ENCODE measurements around the gene ADAM19.

Gene ADAM19

DNA sequence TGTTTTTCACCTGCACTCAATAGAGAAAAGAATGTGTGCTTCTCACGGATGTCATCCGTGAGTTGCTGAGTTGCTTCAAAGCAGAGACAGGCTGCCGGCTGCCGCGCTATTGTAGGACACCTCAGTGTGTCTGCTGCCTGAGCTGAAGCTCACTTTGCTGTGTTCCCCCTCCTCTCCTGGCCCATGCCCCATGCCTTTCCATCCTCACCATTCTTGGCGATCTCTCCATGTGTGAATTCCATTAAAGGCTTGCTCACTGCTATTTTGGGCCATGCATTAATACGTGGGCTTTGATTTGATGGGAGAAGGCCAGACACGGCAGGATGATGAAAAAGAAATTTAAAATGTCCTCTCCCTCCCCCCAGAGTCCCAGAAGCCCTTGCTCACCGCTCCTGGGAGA, 14.5 kb downstream of the ADAM19 start:
- DNase-seq = no peak

DNA sequence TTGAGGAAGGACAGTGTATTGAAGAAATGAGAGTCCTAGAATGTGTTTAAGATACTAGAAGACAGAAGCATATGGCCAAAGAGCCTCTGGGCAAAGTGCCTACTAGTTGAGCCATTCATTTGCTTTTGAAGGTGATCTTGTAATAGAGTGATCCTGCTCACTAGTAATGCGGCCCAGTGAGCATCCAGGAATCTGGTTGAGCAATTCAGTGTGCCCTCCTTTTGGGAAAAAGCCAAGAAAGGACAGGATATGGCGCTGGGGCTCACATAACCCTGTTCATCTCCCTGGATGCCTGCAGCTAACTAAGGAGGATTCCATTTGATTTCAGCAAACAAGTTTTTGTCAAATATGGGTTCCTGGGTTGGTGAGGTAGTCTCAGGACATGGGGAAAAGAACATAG, 16.3 kb downstream of the ADAM19 start:
- no peak for DNase-seq

DNA sequence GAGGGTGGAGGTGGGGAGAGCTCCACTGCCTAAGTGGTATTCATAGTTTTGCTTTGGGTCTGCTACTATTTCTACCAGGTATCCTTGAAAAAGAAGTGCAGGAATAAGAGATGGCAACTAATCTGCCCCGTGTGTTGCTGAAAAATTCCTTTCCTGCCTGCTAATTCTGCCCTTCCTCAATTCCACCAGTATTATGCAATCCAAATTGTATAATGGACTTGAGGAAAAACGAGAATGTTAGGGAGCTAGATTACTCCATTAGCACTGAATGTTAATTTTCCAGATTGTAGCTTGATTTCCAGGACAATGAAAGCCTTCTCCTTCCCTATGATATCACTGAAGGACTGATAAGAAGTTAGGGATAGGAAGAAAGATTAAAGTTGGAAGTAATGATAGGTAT, 16.9 kb downstream of the ADAM19 start:
- DNase-seq = no peak

DNA sequence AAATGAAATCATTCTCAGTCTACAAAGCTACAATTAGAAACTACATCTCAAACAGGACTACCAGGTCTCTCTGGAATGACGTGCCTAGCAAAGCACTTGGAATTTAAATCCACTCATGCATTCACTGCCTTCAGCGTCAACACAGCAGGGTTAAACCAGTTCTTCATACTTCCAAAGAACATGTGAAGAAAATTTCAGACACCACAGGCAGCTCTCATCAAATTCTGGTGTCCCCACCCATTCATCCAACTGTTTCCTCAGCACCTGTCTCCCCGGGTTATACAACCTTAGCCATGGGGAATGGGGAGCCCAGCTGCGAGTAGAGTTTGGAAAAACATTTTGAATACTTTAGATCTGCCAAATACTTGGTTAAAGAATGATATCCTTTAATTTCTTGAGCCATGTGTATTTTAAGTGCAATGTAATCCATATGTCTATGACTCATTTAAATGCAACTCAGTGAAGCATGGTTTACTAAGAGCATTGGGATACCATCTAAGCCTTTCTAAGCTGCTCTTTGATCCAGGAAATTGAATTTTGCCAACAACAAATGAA, 17.5 kb downstream of the ADAM19 start:
- no peak for DNase-seq

DNA sequence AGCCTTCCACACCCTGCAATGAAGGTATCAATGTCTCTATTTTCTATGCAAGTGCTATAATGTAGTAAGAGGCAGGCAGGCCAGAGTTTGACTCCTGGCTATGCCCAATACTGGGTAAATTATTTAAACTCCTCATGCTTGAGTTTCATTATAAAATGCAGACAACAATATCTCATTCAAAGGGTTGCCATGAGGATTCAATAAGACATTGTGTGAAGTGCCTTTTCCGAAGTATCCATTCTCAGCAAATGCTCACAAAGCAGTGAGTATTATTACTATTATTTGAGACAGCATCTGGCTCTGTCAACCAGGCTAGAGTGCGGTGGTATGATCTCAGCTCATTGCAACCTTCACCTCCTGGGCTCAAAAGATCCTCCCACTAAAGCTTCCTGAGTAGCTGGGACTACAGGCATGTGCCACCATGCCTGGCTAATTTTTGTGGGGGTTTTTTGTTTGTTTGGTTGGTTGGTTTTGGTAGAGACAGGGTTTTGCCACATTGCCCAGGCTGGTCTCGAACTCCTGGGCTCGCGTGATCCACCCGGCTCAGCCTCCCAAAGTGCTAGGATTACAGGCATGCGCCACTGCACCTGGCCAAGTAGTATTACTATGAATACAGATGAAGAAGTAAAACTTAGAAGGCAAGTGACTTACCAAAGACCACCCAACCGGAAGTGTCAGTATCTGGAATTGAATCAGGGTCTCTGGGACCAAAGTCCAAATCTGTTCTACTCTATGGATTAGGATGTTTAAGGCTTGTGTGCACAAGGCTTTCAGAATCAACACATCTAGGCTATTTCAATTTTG, 18.8 kb downstream of the ADAM19 start:
- no peak for DNase-seq

DNA sequence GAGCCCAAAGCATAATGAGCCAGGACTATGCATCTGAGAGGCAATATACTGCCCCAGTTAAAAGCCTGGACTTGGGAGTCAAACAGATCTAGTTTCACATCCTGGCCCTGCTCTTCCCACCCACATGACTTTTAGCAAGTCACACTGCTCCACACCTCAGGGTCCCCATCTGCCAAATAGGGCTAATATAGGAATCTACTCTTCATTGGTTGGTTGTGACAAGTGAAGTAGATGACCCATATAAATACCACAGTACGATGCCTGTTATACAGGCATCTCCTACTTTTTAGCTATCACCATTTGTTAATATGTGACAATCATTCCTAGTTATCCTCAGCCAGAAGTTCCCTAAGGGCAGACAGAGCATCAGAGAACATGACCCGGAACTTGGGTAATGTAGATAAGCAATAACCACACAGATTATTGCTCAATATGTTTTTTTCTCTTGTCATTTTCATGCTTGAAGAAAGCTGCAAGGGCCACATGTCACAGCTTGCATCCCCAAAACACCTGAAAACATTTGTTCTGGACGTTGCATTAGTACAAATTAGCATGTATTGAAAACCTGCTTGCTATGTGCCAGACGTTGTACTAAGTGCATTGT, 20.4 kb downstream of the ADAM19 start:
- DNase-seq = no peak

DNA sequence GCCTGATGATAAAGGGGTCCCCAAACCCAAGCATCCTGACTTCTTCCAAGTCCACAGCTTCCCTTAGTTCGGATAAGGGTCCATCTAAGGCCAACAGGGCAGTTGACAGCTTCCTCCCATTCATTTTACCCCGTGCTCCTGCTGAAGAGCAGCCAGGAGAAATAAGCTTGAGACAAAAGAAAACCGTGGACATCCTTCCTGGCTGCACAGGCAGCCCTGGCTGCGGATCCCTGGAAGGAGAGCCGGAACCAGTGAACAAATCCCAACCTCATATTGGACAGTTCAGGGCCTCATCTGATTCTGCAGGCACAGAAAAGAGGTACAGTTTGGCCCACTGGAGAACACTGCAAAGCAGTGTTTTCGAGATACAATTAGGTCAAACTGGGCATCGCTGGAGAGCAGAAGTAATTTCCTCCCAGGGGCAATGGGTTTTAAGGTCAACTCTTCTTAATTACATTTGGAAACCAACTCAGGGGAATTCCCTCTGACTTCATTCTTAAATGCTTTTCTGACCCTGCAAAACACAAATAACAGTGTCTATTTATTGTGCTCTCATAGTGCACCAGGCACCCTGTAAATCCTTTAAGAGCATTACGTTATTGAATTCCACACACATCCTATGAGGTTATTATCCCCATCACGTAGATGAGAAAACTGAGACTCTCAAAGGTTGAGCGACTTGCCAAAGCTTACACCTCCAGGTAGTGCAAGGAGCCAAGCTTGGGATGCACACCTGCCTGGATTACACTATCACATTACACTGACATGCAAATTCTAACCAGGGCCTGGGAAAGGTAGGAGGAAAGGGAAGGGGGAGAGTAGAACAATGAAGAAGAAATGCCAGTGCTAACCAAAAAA, 21.2 kb downstream of the ADAM19 start:
- no peak for DNase-seq

DNA sequence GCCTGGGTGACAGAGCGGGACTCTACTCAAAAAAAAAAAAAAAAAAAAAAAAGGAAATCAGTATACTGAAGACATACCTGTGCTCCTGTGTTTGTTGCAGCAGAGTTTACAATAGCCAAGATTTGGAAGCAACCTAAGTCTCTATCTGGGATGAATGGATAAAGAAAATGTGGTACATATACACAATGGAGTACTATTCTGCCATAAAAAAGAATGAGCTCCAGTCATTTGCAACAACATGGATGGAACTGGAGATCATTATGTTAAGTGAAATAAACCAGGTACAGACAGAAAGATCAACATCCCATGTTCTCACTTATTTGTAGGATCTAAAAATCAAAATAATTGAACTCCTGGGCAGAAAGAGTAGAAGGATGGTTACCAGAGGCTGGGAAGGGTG, 22.9 kb downstream of the ADAM19 start:
- DNase-seq = no peak

DNA sequence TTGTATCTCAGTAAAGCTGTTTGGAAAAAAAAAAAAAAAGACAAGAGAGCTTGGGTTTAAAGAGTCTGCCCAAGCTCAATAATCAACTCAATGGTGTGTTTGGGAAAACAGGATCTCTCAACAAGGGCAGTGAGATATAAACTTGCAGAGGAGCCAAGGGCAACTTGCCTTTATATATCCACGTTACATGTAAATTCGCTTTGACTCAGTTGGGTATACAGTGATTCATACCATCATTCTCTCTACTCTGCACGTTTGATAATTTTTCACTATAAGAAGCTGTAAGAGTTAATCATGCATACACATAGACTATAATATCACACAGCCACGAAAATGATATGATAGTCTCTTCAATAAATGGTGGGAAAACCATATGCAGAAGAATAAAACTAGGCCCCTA, 24.9 kb downstream of the ADAM19 start:
- DNase-seq = no peak

DNA sequence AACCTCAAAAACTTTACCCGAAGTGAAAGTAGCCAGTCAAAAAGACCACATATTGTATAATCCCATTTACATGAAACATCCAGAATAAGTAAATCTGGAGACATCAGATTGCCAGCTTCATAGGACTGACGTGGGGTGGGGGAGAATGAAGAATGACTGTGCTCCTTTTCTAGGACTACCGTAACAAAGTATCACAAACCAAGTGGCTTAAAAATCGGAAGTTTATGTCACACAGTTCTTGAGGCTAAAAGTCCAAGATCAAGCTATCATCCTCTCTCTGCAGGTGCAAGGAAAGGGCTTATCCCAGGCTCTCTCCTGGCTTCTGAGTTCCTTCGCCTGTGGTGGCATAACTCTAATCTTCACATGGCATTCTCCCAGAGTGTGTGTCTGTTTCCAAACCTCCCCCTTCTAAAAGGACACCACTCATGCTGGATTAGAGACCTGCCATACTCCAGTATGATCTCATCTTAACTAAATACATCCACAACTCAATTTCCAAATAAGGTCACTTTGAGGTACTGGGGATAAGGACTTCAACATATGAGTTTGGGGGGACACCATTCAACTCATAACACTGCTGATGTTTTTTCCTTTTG, 25.5 kb downstream of the ADAM19 start:
- no peak for DNase-seq

DNA sequence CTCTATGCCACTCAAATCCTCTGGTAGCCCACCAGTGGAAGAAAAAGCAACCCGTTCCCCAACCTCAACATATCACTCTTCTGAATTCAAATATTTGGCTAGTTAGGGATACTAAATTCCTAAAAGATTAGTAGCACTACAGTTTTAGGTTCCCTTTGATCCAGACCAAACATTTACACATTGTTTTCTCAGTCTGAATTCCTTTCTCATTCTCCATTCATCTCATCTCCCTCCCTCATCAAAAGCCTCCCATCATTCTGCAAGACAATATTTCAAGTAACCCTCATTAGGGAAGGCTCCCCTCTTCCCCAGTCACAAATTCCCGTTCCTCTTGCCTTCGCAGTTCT, 26.3 kb downstream of the ADAM19 start:
- no peak for DNase-seq

DNA sequence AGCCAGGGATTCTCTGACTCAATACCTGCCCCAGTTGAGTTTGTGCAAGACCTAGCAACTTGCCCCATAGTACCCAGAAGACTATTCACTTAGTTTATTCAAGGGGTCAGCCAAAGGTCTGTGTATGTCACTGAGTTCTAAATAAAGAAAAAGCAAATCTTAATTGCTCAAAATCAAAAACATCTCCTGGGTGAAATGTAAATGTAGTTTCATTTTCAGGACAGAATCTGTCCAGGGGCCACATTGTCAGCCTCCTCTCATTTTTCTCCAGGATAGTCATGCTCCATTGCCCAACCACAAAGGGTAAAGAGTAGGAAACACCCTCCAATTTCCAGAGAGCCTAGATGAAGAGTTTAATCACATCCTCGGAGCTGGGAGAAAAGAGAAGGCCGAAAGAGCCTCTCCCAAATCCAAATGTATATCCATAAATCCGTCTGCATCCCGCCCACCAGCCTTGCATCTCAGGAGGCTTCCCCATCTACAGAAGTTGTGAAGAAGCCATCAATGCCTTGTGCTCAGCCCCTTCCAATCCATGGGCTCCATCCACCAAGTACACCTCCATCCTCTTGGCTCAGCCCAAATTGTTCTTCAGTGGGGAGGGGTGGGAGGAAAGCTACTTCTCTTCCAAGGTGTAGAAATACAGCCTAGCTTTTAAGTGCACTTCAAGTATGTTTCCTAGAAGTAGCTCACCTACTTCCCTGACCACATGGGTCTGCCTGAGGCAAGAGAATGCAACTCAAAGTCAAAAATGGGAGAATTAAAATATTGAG, 26.9 kb downstream of the ADAM19 start:
- no peak for DNase-seq

DNA sequence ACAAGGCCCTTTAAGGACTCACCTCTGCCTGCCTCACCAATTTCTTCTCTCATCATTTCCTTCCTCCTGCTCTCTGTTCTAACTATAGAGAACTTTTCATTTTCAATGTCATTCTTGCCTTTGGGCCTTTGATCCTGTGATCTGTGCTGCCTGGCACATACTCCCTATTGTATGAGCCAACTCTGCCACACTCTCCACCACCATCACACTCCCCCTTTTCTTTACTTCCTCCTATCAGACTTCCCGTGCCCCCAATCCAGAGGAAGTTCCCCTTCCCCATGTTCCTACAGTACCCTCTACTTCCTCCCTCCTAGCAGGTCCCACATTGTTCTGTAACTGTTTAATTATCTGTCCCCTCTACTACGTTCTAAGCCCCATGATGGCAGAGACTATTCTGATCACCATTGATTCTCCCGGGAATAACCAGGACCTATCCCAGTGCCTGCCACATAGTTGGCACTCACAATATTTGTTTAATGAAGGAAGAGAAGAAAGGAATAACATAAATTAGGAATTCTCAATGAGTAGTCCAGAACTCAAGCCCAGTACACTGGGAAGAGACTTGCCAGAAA, 27.5 kb downstream of the ADAM19 start:
- no peak for DNase-seq

DNA sequence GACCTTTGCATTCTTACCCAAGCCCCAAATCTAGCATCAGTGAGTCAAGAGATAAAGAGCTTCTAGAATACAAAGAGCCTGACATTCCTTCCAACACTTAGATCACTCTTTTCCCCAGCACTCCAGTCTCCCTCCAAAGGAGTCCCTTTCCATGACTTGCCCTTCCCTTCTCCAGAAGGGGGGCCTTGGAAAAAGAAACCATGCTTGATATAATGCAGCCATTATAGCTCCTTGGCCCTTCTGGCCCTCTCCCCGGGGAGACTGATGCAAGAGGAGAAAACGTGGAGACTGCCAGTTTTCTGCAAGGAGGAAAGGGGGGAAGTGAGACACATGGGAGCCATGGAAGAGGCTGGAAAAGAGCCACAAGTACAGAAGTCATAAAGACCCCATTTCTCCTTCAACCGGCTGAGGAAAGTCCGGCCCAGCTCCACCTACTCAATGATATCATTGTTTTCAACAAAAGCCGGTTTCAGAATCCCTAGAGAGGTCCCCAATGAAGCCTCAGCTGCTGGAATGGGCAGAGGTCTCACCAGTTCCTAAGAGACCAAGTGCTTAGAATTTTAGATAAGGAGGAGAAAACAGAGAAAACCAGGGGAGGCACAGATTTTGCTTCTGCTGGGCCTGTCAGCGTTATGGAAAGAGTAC, 29.0 kb downstream of the ADAM19 start:
- DNase-seq = no peak

DNA sequence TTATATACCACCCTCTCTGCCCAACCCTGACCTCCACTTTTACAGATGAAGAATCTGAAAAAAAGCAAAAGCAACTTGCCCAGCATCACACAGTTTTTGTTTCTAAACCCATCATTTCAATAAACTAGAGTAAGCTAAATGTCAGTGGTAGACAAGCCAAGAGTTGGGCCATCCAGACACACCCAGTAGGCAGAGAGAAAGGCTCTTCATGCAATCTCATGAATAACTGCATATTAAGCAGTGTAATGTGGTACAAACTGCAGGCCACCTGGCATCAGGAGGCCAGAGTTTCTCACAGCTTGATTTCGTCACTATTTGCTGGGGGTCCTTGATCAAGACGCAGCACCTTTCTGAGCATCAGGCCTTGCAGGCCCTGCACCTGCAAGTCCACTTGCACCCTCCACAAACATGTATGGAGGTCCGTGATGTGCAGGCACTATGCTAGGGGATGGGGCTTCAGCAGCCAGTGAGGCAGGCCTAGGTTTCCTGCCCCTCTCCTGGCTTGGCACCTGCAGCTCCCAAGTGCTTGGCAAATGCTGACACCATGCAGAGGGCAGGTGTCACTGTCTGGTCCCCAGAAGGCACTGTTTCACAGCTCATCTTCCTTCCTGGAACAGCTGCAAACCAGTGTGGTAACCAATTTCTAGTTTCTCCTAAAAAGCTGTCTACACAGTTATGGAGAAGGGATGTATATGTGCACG, 29.8 kb downstream of the ADAM19 start:
- DNase-seq = no peak

DNA sequence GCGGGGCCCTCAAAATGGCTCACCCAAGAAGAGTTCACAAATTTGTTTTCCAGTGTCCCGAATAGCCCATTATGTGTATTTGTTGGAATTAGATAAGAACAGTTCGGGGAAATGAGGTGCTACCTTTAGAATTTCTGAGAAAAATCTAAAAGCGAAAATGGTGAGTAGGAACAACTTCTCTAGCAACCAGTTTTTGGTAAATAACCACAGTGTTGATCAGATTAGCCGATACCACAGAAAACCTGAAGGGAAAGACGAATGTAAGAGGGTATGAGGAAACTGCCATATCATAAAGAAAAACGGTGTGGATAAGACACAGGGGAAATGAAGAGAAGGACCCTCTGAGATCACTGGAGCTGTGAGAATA, 31.0 kb downstream of the ADAM19 start:
- no peak for DNase-seq

DNA sequence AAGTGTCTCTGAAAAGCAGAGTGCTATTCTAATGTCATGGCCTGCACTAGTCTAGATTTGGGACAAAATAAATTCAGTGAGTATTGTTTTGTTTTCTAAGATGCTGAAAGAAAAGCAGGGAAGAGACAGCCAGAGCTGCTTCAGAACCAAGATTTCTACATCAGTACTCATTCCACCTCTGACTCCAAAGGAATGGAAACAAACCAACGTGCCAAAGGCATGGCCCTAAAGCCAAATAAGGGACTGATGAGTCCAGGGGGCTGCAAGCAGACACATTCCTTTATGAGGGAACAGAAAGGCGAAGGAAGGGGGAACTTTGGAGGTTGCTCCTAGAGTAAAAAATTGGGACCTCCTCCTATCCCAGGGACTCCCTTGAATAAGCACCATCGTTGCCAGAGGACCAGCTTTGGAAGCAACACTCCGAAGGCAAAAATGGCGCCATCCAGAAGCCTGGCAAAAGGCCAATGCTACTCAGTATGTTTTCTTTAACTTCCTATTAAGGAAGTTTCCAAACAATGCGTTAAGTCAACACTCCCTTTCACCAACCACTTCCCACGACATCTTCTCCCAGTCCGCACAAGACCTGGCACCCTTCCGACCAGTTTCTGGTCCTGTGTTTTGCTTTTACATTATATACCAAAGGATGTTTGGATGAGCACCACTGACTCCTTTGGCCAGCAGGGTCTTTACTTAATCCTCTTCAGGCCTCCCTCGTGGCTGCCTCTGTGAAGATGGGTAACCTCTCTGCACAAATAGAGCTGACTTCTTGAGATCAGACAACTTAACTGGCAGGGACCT, 31.6 kb downstream of the ADAM19 start:
- peak in 1 of 2 experiments; percentile 12 for DNase-seq

DNA sequence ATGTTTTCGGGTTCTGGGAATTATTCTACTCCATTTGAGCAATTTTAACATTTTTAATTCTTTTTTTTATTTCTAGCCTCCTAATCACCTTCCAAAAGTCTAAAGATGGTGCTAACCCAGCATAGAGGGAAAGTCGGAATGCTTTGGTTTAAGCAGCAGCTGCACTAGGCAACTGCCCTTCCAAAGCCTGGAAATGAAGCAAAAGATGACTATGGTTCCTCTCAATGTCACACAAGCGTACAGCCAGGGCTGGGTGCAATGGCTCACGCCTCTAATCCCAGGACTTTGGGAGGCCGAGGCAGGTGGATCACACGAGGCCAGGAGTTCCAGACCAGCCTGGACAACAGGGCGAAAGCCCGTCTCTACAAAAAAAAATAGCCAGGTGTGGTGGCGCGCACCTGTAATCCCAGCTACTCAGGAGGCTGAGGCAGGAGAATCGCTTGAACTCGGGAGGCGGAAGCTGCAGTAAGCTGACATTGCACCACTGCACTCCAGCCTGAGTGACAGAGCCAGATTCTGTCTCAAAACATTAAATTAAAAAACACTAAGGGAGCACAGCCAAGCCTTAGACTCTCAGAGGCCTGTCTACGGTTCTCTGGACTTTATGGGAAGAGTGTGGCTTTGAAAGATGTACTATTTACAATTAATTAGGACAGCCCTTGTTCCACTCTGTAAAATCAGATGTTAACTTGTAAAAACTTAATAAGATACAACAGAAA, 33.1 kb downstream of the ADAM19 start:
- DNase-seq = no peak

DNA sequence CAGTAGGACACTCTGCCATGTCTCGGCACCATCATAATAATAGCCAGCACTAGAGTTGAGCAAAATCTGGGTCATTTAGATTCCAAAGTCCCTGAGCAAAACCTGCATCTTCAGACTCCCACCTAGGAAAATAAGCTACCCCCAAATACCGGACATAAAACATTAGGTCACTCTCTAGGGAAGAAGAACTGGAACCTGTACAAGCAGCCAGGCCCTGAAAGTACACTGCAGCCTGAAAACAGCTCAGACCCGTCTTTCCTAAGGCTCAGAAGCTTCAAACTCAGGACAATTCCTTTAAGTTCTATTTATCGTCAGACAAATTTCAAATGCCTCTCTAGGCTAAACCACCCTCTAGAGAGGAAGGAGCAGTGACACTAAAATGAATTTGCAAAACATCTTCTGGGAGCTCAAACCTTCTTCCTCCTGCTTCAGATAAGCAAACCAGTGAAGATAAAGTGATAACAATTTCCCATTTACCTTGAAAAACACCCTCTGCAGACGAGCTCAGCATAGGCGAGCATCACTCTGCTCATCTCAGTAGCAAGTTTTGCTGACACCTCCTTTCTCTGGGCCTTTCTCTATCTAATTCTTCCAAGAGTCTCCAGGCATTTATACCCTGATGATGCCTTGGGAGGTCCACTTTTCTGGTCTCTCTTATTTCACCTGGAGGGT, 34.0 kb downstream of the ADAM19 start:
- DNase-seq = no peak

All from activated CD4-positive, alpha-beta T cell treated with anti-CD3 and anti-CD28 coated beads, Interleukin-2, amount 50 U/mL, for 4 hours (primary cell).